C4-2B (cell line): ENCODE data around the gene C18orf32.
"Not testable (repeated sequence)": the region's sequence is repeated elsewhere in the genome, so short reads cannot be mapped to it uniquely, and the experiment has no call there.

ENCODE experiments used
- ZFX ChIP-seq: fragments of 450-650 bp; IDR thresholded peaks from 2 replicates; pipeline ENCODE4 v1.6.1; 2017
- TF ChIP-seq, protein P1 (sequence below): fragments of 450-650 bp; conservative IDR thresholded peaks from 2 replicates; pipeline ENCODE4 v1.5.1; 2017; ENCODE audit warnings: mild to moderate bottlenecking

GRCh38 chr18:49506438-49506837 lies 19.4 kb upstream of the C18orf32 start:
- TF ChIP-seq, protein P1, sequence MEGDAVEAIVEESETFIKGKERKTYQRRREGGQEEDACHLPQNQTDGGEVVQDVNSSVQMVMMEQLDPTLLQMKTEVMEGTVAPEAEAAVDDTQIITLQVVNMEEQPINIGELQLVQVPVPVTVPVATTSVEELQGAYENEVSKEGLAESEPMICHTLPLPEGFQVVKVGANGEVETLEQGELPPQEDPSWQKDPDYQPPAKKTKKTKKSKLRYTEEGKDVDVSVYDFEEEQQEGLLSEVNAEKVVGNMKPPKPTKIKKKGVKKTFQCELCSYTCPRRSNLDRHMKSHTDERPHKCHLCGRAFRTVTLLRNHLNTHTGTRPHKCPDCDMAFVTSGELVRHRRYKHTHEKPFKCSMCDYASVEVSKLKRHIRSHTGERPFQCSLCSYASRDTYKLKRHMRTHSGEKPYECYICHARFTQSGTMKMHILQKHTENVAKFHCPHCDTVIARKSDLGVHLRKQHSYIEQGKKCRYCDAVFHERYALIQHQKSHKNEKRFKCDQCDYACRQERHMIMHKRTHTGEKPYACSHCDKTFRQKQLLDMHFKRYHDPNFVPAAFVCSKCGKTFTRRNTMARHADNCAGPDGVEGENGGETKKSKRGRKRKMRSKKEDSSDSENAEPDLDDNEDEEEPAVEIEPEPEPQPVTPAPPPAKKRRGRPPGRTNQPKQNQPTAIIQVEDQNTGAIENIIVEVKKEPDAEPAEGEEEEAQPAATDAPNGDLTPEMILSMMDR: not testable (repeated sequence)
- TF ChIP-seq ZFX: not testable (repeated sequence)
